ENCODE measurements around the gene ROPN1L.
"Not testable (repeated sequence)": the region's sequence is repeated elsewhere in the genome, so short reads cannot be mapped to it uniquely, and the experiment has no call there.

ROPN1L gene

DNA sequence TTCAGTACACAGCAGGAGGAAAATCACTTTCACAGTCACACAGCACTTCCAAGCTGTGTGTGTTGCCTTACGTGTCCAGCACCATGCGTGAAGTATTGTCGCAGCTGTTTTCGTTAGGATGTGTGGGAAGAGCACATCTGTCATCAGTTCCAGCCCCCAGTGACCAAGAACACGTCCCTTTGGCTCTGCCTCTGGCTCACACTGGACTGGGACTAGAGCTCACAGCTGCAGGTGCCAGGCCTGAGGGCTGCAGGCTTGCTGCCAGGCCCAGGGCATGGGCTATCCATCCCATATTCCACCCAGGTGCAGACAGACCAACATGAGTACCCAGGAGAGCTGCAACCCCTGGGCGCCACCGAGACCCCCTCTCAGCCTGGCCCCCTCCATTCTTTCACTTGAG is 61.6 kb downstream of the ROPN1L start:
- no peak for DNase-seq

DNA sequence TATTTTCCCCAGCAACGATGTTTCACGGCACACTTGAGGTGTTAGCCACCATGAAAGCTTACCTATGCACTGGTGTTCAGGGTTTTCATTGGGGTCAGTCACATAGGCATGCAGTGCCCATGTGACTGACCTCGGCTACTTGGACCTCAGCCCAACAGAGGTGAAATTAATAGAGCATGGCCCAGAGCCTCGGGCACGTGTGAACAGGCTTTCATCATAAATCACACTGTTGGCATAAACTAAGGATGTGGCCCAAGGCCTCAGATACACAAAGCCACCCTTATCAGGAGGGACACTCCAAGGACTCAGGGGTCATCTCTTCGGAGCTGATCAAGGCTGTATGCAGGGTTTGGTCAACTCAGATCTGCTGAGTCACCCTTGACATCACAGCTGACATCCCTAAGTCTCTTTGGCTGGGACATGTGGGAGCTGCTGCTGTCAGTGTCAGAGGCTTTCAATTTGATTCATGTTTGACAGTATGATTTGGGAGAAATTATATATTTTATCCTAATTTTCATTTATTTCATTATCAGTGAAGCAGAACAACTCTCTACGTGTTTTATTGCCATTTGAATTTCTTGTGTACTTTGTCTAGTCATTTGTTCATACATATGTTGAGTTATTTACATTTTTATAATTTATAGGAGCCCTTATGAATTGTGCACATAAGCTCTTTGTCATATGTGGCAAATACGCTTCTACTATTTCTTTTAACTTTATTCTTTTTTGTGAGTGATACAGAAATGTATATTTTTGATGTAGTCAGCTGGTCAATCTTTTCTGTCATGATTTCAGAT is 62.5 kb downstream of the ROPN1L start:
- no peak for DNase-seq

DNA sequence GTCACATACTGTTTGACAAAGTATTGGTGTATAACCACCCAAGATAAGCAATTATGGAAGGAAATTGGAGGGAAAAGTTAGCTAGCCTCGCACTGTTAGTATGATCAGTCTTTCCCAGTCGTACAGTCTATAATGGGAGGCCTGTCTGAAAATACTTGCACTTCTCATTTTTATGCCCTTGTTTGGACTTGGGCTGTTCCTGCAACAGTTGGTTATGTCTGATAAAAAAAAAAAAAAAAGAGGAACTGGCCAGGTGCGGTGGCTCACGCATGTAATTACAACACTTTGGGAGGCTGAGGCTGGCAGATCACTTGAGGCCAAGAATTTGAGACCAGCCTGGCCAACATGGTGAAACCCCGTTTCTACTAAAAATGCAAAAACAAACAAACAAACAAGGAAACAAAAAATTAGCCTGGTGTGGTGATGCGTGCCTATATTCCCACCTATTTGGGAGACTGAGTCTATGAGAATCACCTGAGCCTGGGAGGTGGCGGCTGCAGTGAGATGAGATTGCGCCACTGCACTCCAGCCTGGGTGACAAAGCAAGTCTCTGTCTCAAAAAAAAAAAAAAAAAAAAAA is 63.9 kb downstream of the ROPN1L start:
- DNase-seq, result peak; percentile 16 to 30

DNA sequence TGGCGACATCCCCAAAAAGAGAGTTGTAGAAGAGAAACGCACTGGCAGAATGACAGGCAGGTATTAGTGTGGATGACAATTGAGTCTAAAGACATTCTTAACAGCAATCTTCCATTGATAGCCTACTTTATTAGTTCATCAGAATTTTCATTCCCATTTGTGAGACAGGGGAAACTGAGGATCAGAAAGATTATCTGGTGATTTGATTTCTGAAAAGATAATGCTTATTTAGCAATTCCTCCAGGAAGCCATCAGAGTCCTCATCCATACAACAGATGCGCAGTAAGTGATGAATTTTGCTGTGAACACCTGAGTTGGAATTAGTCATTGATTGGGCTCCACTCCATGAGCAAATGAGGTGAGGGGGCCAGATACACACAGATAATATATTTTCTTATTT is 64.9 kb downstream of the ROPN1L start:
- no peak for DNase-seq

DNA sequence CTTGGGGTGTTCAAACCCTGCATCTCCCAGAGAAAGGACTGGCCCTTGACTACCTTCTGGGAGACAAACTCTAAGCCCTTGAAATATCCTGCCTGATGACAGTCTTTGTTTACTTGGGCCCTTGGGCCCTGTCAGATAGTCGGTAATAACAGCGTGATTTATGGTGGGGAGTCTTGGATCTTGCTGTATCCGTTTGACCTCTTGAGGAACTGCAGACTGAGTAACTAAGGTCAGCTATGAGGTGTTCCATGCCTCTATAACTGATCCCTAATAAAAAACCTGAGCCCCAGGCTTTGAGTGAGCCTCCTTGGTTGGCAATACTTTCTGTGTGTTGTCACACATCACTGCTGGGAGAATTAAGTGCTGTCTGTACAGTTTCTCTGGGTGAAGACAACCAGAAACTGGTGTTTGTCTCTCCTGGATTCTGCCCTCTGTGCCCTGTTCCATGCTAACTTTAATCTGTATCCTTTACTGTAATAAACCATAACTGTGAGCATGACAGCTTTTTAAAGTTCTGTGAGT is 66.0 kb downstream of the ROPN1L start:
- no peak for DNase-seq

DNA sequence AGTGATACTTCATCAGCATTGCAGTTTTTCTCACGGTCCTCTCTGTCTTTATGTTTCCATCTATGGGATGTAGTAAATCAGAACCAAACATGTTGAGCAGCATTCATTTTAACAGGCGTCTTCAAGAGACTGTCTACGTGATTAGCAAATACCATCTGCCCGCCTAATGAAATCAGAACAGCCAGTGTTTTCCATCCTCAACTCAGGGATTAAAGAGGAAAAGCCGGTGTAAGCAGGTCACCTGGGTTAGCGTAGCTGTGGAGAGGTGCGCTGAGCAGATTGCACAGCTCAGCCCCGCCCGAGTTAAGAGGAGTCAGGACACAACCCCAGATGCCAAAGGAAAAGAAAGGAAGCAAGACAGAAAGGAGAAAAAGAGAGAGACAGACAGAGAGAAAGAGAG is 67.9 kb downstream of the ROPN1L start:
- DNase-seq, result no peak

DNA sequence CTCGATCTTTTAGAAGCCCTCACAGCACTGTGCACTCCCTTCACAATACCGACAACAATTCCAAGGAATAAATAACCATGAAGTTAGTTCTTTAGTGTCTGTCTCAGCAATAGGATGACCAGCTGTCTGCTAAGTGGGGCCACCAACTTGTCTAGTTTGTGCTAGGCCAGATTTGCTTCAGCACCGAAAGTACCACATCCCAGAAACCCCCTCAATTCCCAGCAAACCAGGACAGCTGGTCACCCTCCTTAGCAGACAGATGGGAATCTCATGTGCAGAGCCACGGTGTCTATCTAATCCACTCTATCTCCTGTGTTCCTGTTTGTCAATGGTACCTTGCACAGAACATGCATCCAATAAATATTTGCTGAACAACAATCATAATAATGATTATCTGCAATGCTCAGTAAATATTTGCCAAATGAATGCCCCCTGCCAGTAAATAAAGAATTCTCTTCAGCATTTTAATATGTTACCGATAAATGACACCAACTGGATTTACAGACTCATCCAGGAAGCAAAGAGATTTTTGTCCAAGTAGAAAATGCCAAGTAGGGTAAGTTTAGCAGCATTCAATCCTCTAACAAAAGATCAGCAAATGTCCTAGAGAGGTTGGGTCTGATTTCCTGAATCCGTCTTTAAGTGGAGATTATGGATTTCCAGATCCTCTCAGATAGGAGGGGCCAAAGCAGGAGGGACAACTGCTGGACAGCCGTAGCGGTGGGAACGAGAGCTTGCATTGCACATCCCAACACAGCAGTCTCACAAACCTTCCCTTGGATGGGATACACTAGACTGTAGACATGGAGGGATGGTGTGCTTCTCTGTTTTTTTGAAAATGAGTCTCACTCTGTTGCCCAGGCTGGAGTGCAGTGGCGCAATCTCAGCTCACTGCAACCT is 70.3 kb downstream of the ROPN1L start:
- DNase-seq, result no peak

DNA sequence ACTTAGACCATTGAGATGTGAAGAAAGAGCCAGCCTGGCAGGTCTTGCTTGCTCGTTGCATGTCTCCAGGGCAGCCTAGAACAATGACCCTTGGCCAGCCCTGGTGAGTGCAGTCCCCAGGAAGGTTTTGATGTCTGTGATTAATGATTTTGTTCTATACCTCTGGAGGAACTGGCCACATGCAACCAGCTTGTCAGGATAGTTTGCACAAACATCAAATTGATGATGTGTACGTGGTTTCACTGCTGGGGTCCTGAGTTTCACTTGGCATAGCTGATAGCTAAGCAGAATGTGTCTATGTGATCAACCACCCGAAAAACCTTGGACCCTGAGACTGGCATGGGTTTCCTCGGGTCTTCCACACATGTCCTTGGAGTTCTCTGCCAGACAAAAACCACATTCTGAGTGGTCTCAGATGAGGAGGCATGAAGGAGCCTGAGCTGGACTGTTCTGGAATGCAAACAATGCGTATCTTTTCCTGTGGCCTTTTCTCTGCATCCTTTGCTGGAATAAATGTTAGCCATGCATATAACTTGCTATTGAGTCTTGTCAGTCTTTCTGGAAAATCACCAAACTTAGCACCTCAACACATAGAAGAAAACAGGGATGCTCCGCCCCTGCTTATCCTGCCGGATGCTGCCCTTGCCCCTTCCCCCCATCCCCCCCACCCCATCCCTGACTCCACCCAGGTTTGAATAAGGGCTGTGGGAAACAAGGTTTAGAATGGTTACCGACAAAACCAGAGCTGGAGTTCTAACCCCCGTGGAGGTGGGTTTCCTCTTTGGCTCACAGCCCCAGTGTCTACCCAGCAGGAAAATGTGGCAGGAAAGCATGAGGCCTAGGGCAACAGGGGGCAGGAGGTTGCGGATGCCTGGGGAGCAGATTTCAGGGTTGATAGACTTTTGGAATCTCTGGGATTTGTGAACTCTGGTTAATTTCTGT is 72.1 kb downstream of the ROPN1L start:
- no peak for DNase-seq

DNA sequence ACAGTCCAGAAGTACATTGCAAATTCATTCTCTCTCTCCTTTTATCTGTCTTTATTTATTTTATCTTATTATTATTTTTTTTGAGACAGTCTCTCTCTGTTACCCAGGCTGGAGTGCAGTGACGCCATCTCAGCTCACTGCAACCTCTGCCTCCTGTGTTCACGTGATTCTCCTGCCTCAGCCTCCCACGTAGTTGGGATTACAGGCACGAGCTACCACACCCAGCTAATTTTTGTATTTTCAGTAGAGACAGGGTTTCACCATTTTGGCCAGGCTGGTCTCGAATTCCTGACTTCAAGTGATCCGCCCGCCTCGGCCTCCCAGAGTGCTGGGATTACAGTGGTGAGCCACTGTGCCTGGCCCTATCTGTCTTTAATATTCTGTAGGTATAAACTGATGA is 72.9 kb downstream of the ROPN1L start:
- not testable (repeated sequence) for DNase-seq

Measured in inflammatory macrophage treated with lipopolysaccharide for 1 hour (primary cell).